ENCODE measurements around the gene SIPA1. TPM values are rescaled to one million over a fixed set of nuclear protein-coding genes. Genes with fewer than 3 reads are reported as not detected.
"Not testable (repeated sequence)": the region's sequence is repeated elsewhere in the genome, so short reads cannot be mapped to it uniquely, and the experiment has no call there.

Gene SIPA1
- total RNA-seq, 2 experiments from 2014 or later: 95.4 to 156 TPM

DNA sequence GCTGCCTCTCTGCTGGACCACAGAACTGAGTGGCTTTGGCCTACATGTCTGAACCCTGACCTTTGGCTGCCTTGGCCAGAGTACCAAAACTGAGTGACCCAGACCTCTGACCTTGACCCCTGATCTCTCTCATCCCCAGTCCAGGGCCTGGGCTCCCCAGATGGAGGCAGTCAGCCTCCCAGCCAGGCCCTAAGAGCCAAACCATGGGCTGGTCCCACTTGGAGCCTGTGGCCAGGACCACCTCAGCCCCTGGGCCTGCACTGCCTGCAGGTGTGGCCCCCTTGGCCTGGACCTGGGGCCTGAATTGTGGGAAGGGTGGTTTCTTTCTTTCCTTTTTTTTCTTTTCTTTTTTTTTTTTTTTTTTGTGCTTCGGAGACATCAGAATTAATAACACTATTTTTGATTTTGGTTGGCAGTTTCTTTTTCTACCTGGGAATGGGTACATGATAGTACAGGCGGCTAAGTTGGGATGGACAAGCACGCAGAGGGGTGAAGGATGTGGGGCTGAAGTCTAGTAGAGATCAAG, 806 bp upstream of the SIPA1 start:
- peaks cover 65% of the 10 kb centered on the region for H3K36me3 ChIP-seq (ENCODE audit: insufficient read depth, low read length)
- H3K4me1 ChIP-seq (ENCODE audit: insufficient read depth, low read length, poor library complexity, severe bottlenecking): peaks cover 49% of the 10 kb centered on the region
- CTCF ChIA-PET (ENCODE audit: unreplicated experiment): interaction anchor here (2.3 kb wide), 1 partner anchor 22 kb away, joined by 7 read pairs; the partner anchor contains the start of gene PCNX3
- H3K4me2 ChIP-seq (ENCODE audit: low read length): peak overlapping the region; percentile 97
- peak overlapping the region; percentile 90 for H3K4me3 ChIP-seq (ENCODE audit: low read depth, low read length, poor library complexity, severe bottlenecking)
- H3K9me3 ChIP-seq (ENCODE audit: low read length): no peaks in the 10 kb centered on the region
- BruUV-seq (replicated peaks): no TSS peak
- H3K79me2 ChIP-seq (ENCODE audit: insufficient read depth, low read depth, low read length): peaks cover 22% of the 10 kb centered on the region; the same call in 1 of the 2 replicates
- peak overlapping the region; percentile 95 for H3K27ac ChIP-seq (ENCODE audit: low read depth, low read length, poor library complexity, severe bottlenecking)
- no peaks in the 10 kb centered on the region for H4K20me1 ChIP-seq (ENCODE audit: insufficient read depth, low read length)
- intact Hi-C loops (cut with micrococcal nuclease; ENCODE audit: unreplicated experiment): no loop called here
- DNase-seq (ENCODE audit: low spot score): no peak
- no peak overlapping the region for H2AFZ ChIP-seq (ENCODE audit: low read length)
- H3K9me2 ChIP-seq (ENCODE audit: insufficient read depth, low read length): no peaks in the 10 kb centered on the region
- TF ChIP-seq, protein P1, sequence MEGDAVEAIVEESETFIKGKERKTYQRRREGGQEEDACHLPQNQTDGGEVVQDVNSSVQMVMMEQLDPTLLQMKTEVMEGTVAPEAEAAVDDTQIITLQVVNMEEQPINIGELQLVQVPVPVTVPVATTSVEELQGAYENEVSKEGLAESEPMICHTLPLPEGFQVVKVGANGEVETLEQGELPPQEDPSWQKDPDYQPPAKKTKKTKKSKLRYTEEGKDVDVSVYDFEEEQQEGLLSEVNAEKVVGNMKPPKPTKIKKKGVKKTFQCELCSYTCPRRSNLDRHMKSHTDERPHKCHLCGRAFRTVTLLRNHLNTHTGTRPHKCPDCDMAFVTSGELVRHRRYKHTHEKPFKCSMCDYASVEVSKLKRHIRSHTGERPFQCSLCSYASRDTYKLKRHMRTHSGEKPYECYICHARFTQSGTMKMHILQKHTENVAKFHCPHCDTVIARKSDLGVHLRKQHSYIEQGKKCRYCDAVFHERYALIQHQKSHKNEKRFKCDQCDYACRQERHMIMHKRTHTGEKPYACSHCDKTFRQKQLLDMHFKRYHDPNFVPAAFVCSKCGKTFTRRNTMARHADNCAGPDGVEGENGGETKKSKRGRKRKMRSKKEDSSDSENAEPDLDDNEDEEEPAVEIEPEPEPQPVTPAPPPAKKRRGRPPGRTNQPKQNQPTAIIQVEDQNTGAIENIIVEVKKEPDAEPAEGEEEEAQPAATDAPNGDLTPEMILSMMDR (conservative IDR thresholded peaks at IDR 0.05; ENCODE audit: low read length): no peak
- TF ChIP-seq EZH2phosphoT487 (IDR thresholded peaks at IDR 0.05; ENCODE audit: borderline replicate concordance, low read depth, low read length): no peak
- POLR2A ChIA-PET: no interaction called here

DNA sequence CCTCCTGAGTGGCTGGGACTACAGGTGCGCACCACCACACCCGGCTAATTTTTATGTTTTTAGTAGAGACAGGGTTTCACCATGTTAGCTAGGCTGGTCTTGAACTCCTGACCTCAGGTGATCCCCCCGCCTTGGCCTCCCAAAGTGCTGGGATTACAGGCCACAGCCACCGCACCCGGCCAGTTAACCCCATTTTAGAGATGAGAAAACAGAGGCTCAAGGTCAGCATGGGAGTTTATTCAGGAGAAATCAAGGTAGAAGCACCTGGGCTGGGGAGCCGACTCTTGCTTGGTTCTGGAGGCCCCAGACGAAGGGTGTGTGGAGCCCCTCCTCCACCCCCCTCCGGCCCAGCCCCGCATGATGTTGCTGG, 1.3 kb downstream of the SIPA1 start:
- not testable (repeated sequence) for H2AFZ ChIP-seq (ENCODE audit: low read length); H4K20me1 ChIP-seq (ENCODE audit: insufficient read depth, low read length); DNase-seq (ENCODE audit: low spot score); H3K9me3 ChIP-seq (ENCODE audit: low read length); H3K9me2 ChIP-seq (ENCODE audit: insufficient read depth, low read length); BruUV-seq (replicated peaks)
- Histone ChIP-seq H3K4me2 (ENCODE audit: low read length) (peak overlapping the region; percentile 97), H3K36me3 (ENCODE audit: insufficient read depth, low read length) (peaks cover 63% of the 10 kb centered on the region), H3K27ac (ENCODE audit: low read depth, low read length, poor library complexity, severe bottlenecking) (peak overlapping the region; percentile 95), H3K4me1 (ENCODE audit: insufficient read depth, low read length, poor library complexity, severe bottlenecking) (peaks cover 51% of the 10 kb centered on the region), H3K79me2 (ENCODE audit: insufficient read depth, low read depth, low read length) (peaks cover 22% of the 10 kb centered on the region; the same call in 1 of the 2 replicates), H3K4me3 (ENCODE audit: low read depth, low read length, poor library complexity, severe bottlenecking) (peak overlapping the region; percentile 90)
- CTCF ChIA-PET (ENCODE audit: unreplicated experiment): interaction anchor here (0.5 to 2.3 kb wide), 4 partner anchors 13 to 51 kb away, joined by 3 to 7 read pairs (median 4); partner anchors contain the start of gene PCNX3
- POLR2A ChIA-PET: interaction anchor here (0.6 to 2.6 kb wide), 7 partner anchors 19 to 1704 kb away, joined by 3 to 7 read pairs (median 4); partner anchors contain the start of genes PCNX3 and RELA
- intact Hi-C loops (cut with micrococcal nuclease; ENCODE audit: unreplicated experiment): loop anchor here (1.0 to 2.0 kb wide), 3 partner anchors 24 to 220 kb away; partner anchors contain the start of gene CFL1

DNA sequence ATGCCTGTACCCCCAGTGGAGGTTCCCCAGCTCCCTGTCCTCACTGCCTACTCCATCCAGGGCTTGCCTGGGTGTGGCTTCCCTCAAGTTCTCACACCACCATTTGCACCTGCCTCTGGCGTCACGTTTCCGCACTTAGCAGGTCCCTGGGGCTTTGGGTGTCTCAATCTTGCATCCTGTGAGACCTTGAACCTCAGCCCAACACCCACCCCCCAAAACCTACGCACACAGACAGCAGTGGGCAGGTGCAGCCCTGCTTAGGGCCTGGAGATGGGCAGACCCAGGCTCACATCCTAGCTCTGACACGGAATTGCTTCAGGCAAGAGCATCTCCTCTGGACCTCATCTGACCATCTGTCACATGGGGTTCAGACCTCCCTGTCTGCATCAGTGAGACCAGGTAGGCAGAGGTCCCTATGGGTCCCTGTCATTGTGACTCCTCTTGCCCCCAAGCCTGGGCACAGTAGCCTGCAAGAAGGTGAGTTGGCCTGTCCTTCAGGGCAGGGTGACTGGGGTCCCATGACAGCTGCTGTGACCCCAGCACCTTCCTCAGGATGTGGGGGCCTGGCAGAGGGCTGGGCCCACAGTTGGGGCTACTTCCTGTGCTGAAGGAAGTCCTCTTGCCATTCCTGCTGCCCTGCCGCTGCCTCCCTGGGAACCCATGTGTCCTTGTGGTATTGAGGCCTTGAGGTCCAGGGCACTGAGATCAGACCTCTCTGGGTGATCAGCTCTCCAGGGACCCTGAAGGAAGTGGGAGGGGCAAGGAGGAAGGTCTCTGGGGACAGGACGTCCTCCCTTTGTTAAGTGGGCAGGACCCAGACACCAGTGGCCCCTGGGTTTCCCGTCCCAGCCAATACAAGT, 2.0 kb downstream of the SIPA1 start:
- Histone ChIP-seq H3K79me2 (ENCODE audit: insufficient read depth, low read depth, low read length) (peaks cover 22% of the 10 kb centered on the region; the same call in 1 of the 2 replicates), H3K4me1 (ENCODE audit: insufficient read depth, low read length, poor library complexity, severe bottlenecking) (peaks cover 51% of the 10 kb centered on the region), H3K4me3 (ENCODE audit: low read depth, low read length, poor library complexity, severe bottlenecking) (peak overlapping the region; percentile 90), H4K20me1 (ENCODE audit: insufficient read depth, low read length) (no peaks in the 10 kb centered on the region), H3K4me2 (ENCODE audit: low read length) (peak overlapping the region; percentile 97), H3K9me2 (ENCODE audit: insufficient read depth, low read length) (no peaks in the 10 kb centered on the region), H3K36me3 (ENCODE audit: insufficient read depth, low read length) (peaks cover 59% of the 10 kb centered on the region), H3K9me3 (ENCODE audit: low read length) (no peaks in the 10 kb centered on the region), H3K27ac (ENCODE audit: low read depth, low read length, poor library complexity, severe bottlenecking) (peak overlapping the region; percentile 95), H2AFZ (ENCODE audit: low read length) (no peak overlapping the region)
- BruUV-seq (replicated peaks): TSS peak; percentile 69
- CTCF ChIA-PET (ENCODE audit: unreplicated experiment): interaction anchor here (0.5 to 2.3 kb wide), 4 partner anchors 13 to 224 kb away, joined by 3 to 7 read pairs (median 4); partner anchors contain the start of gene PCNX3
- peak; percentile 99 for DNase-seq (ENCODE audit: low spot score)
- no peak for TF ChIP-seq EZH2phosphoT487 (IDR thresholded peaks at IDR 0.05; ENCODE audit: borderline replicate concordance, low read depth, low read length)
- TF ChIP-seq, protein P1 (conservative IDR thresholded peaks at IDR 0.05; ENCODE audit: low read length): no peak
- POLR2A ChIA-PET: interaction anchor here (0.8 to 2.6 kb wide), 3 partner anchors 23 to 26 kb away, joined by 3 to 7 read pairs (median 4); partner anchors contain the start of genes PCNX3 and RELA
- intact Hi-C loops (cut with micrococcal nuclease; ENCODE audit: unreplicated experiment): loop anchor here (1.0 to 2.0 kb wide), 4 partner anchors 23 to 219 kb away; partner anchors contain the start of genes CFL1 and PCNX3
